MM.1S (cell line): ENCODE measurements around the gene MMP21.

Source experiments
- CTCF ChIP-seq: fragments of 300-600 bp; sonication (generic); IDR thresholded peaks from 2 replicates; pipeline ENCODE4 v1.5.1; 2016; ENCODE audit warnings: antibody characterized with exemption, low read length, mixed read lengths
- EZH2 ChIP-seq: fragments of 300-600 bp; sonication (generic); optimal IDR thresholded peaks from 2 replicates; pipeline ENCODE3; 2017; ENCODE audit warnings: low read depth, mild to moderate bottlenecking, antibody characterized with exemption, low read length, mixed read lengths

GRCh38 chr10:125785791-125786190 is 10.2 kb upstream of the MMP21 start:
- no peak for TF ChIP-seq CTCF
- no peak for TF ChIP-seq EZH2
